Liver (tissue), 9 donors: ENCODE data around the gene LDLRAD1. TPM values are rescaled to one million over a fixed set of nuclear protein-coding genes. Genes with fewer than 3 reads are reported as not detected.

Experiments
- DNase-seq: peaks from one replicate; pipeline ENCODE4 v3.0.0-alpha.2; 2017; ENCODE audit warnings: low spot score
- H3K27ac ChIP-seq, 2 donors: one replicate each; pipeline ENCODE4 v1.7.0; 2013; ENCODE audit warnings: inconsistent platforms in 2 of 2, low read length in 2 of 2, control low read depth in 1 of 2, low read depth in 1 of 2, mild to moderate bottlenecking in 1 of 2
- H3K27me3 ChIP-seq, 4 donors: one replicate each; pipeline versions ENCODE4 v1.6.1 to v1.7.0; 2013; ENCODE audit warnings: low read length in 3 of 4, inconsistent platforms in 1 of 4, mild to moderate bottlenecking in 1 of 4, moderate library complexity in 1 of 4; ENCODE audit not compliant: control insufficient read depth in 4 of 4, insufficient read depth in 4 of 4
- H3K36me3 ChIP-seq, 4 donors: one replicate each; pipeline versions ENCODE4 v1.6.1 to v1.7.0; 2013; ENCODE audit warnings: low read length in 3 of 4, mild to moderate bottlenecking in 3 of 4, low read depth in 1 of 4, moderate library complexity in 1 of 4; ENCODE audit not compliant: control insufficient read depth in 4 of 4, insufficient read depth in 3 of 4
- H3K4me1 ChIP-seq, 4 donors: one replicate each; pipeline versions ENCODE4 v1.6.1 to v1.7.0; 2013; ENCODE audit warnings: low read length in 3 of 4, mild to moderate bottlenecking in 3 of 4, moderate library complexity in 1 of 4; ENCODE audit not compliant: control insufficient read depth in 4 of 4, insufficient read depth in 4 of 4
- H3K4me3 ChIP-seq, 3 donors: one replicate each; pipeline versions ENCODE4 v1.6.1 to v1.7.0; 2013; ENCODE audit warnings: low read length in 3 of 3, control low read depth in 1 of 3, low read depth in 1 of 3, mild to moderate bottlenecking in 1 of 3
- H3K9ac ChIP-seq, 2 donors: one replicate each; pipeline ENCODE4 v1.7.0; 2013; ENCODE audit warnings: low read length in 2 of 2, mild to moderate bottlenecking in 2 of 2, moderate library complexity in 2 of 2, control low read depth in 1 of 2, low read depth in 1 of 2
- H3K9me3 ChIP-seq, 4 donors: one replicate each; pipeline versions ENCODE4 v1.6.1 to v1.7.0; 2013; ENCODE audit warnings: low read length in 3 of 4; ENCODE audit not compliant: control insufficient read depth in 4 of 4
- CTCF ChIP-seq: fragments of 150-350 bp; IDR thresholded peaks from 2 replicates; pipeline ENCODE4 v1.5.1; 2017; ENCODE audit warnings: improper control_type of control experiment, low read depth, low read length; ENCODE audit not compliant: missing input control
- EGR1 ChIP-seq, 2 donors: IDR thresholded peaks; 2 replicates each; pipeline ENCODE4 v1.6.1; 2016 to 2018; ENCODE audit warnings: antibody characterized with exemption in 2 of 2, low read depth in 2 of 2
- FOXA1 ChIP-seq: IDR thresholded peaks from 2 replicates; pipeline ENCODE4 v1.6.1; 2016; ENCODE audit warnings: antibody characterized with exemption
- FOXA2 ChIP-seq: IDR thresholded peaks from 2 replicates; pipeline ENCODE4 v1.6.1; 2016; ENCODE audit warnings: antibody characterized with exemption
- GABPA ChIP-seq, 2 donors: IDR thresholded peaks in 1 of 2; conservative IDR thresholded peaks in 1 of 2; 2 replicates each; pipeline ENCODE4 v1.6.1; 2016; ENCODE audit warnings: antibody characterized with exemption in 2 of 2, mild to moderate bottlenecking in 1 of 2, moderate library complexity in 1 of 2
- HNF4A ChIP-seq, 2 donors: conservative IDR thresholded peaks; 2 replicates each; pipeline ENCODE4 v1.6.1; 2016; ENCODE audit warnings: antibody characterized with exemption in 2 of 2, mild to moderate bottlenecking in 2 of 2
- HNF4G ChIP-seq: IDR thresholded peaks from 2 replicates; pipeline ENCODE4 v1.6.1; 2016; ENCODE audit warnings: antibody characterized with exemption
- JUND ChIP-seq, 2 donors: IDR thresholded peaks; 2 replicates each; pipeline ENCODE4 v1.6.1; 2016; ENCODE audit warnings: antibody characterized with exemption in 2 of 2
- MAX ChIP-seq: IDR thresholded peaks from 2 replicates; pipeline ENCODE4 v1.6.1; 2016; ENCODE audit warnings: antibody characterized with exemption
- NR2F2 ChIP-seq: IDR thresholded peaks from 2 replicates; pipeline ENCODE4 v1.6.1; 2016; ENCODE audit warnings: antibody characterized with exemption
- RAD21 ChIP-seq, 2 donors: IDR thresholded peaks; 2 replicates each; pipeline ENCODE4 v1.6.1; 2016; ENCODE audit warnings: antibody characterized with exemption in 2 of 2, mild to moderate bottlenecking in 2 of 2
- REST ChIP-seq: IDR thresholded peaks from 2 replicates; pipeline ENCODE4 v1.6.1; 2016; ENCODE audit warnings: antibody characterized with exemption, mild to moderate bottlenecking
- RXRA ChIP-seq, 2 donors: IDR thresholded peaks; 2 replicates each; pipeline ENCODE4 v1.6.1; 2017 to 2018; ENCODE audit warnings: antibody characterized with exemption in 2 of 2, mild to moderate bottlenecking in 1 of 2
- SP1 ChIP-seq: IDR thresholded peaks from 2 replicates; pipeline ENCODE4 v1.6.1; 2018; ENCODE audit warnings: antibody characterized with exemption, mild to moderate bottlenecking
- TAF1 ChIP-seq: conservative IDR thresholded peaks from 2 replicates; pipeline ENCODE4 v1.6.1; 2016; ENCODE audit warnings: antibody characterized with exemption, mild to moderate bottlenecking
- YY1 ChIP-seq: IDR thresholded peaks from 2 replicates; pipeline ENCODE4 v1.6.1; 2016; ENCODE audit warnings: antibody characterized with exemption, mild to moderate bottlenecking
- ZBTB33 ChIP-seq: IDR thresholded peaks from 2 replicates; pipeline ENCODE4 v1.6.1; 2016; ENCODE audit warnings: antibody characterized with exemption
- WGBS: extraction: QIAGEN DNeasy Blood & Tissue Kit; methylation state at CpG from one replicate; pipeline ENCODE4 v1.1.7; 2013; 5-methylcytosine and 5-hydroxymethylcytosine counted together
- polyA plus RNA-seq, 2 donors: library from polyadenylated mRNA; stranded (reverse) in 1 of 2; unstranded in 1 of 2; fragments of 200-250 nt in 1 of 2; fragments of >200 nt in 1 of 2; fragmentation: Nextera tagmentation in 1 of 2; extraction: Ambion mirVana in 1 of 2; gene quantifications; one replicate each; pipeline versions ENCODE4 v1.2.1 to v1.2.3, GENCODE V29; 2013 to 2015
- total RNA-seq, 2 donors: library from RNA; depleted of rRNA; stranded (reverse); fragments of >200 nt; gene quantifications; one replicate each; pipeline ENCODE4 v1.2.3, GENCODE V29; 2014
- donor health status: healthy.
- donor health status: healthy.
- donor health status: healthy.
- donor health status: healthy.
- donor health status: healthy.

The LDLRAD1 gene
- total and polyA plus RNA-seq, 4 donors: not detected

GRCh38 chr1:54014009-54014629 is 3.9 kb downstream of the LDLRAD1 start:
- H3K27me3 ChIP-seq: no peaks in the 10 kb centered on the region
- no peak overlapping the region for H3K9ac ChIP-seq
- WGBS: 81% methylated on average over 17 of the region's 17 CpGs
- H3K27ac ChIP-seq: no peak overlapping the region
- no peaks in the 10 kb centered on the region for H3K9me3 ChIP-seq
- peaks cover 0 to 5% (median 1%) of the 10 kb centered on the region in 4 donors for H3K4me1 ChIP-seq
- no peaks in the 10 kb centered on the region for H3K36me3 ChIP-seq
- no peak overlapping the region for H3K4me3 ChIP-seq
- no peak for DNase-seq
- TF ChIP-seq HNF4G: no peak
- TF ChIP-seq NR2F2: no peak
- TF ChIP-seq EGR1 (IDR thresholded peaks at IDR 0.05; ENCODE audit: low read depth in 2 of 2): no peak
- TF ChIP-seq FOXA1: no peak
- TF ChIP-seq HNF4A (conservative IDR thresholded peaks at IDR 0.05): no peak
- no peak for TF ChIP-seq YY1
- TF ChIP-seq CTCF: no peak
- no peak for TF ChIP-seq GABPA (IDR thresholded peaks at IDR 0.05 in 1 of 2, conservative IDR thresholded peaks at IDR 0.05 in 1 of 2)
- TF ChIP-seq RAD21 (IDR thresholded peaks at IDR 0.05): no peak
- no peak for TF ChIP-seq MAX
- no peak for TF ChIP-seq FOXA2
- no peak for TF ChIP-seq JUND (IDR thresholded peaks at IDR 0.05)
- TF ChIP-seq TAF1: no peak
- TF ChIP-seq RXRA (IDR thresholded peaks at IDR 0.05): no peak
- no peak for TF ChIP-seq REST

GRCh38 chr1:54013393-54014008 is 4.5 kb downstream of the LDLRAD1 start:
- no peak overlapping the region for H3K27ac ChIP-seq
- no peak overlapping the region for H3K4me3 ChIP-seq
- H3K27me3 ChIP-seq: no peaks in the 10 kb centered on the region
- H3K9me3 ChIP-seq: no peaks in the 10 kb centered on the region
- peaks cover 0 to 5% (median 1%) of the 10 kb centered on the region in 4 donors for H3K4me1 ChIP-seq
- 81% methylated on average over 8 of the region's 8 CpGs for WGBS
- H3K36me3 ChIP-seq: no peaks in the 10 kb centered on the region
- no peak for DNase-seq
- no peak overlapping the region for H3K9ac ChIP-seq
- TF ChIP-seq SP1: no peak
- TF ChIP-seq RAD21 (IDR thresholded peaks at IDR 0.05): no peak
- TF ChIP-seq RXRA (IDR thresholded peaks at IDR 0.05): no peak
- no peak for TF ChIP-seq TAF1
- TF ChIP-seq HNF4G: no peak
- no peak for TF ChIP-seq HNF4A (conservative IDR thresholded peaks at IDR 0.05)
- TF ChIP-seq FOXA2: no peak
- no peak for TF ChIP-seq EGR1 (IDR thresholded peaks at IDR 0.05; ENCODE audit: low read depth in 2 of 2)
- no peak for TF ChIP-seq FOXA1
- no peak for TF ChIP-seq REST
- no peak for TF ChIP-seq MAX
- no peak for TF ChIP-seq NR2F2
- no peak for TF ChIP-seq YY1
- no peak for TF ChIP-seq ZBTB33
- no peak for TF ChIP-seq JUND (IDR thresholded peaks at IDR 0.05)
